ENCODE measurements around the gene SBF1.

DNA sequence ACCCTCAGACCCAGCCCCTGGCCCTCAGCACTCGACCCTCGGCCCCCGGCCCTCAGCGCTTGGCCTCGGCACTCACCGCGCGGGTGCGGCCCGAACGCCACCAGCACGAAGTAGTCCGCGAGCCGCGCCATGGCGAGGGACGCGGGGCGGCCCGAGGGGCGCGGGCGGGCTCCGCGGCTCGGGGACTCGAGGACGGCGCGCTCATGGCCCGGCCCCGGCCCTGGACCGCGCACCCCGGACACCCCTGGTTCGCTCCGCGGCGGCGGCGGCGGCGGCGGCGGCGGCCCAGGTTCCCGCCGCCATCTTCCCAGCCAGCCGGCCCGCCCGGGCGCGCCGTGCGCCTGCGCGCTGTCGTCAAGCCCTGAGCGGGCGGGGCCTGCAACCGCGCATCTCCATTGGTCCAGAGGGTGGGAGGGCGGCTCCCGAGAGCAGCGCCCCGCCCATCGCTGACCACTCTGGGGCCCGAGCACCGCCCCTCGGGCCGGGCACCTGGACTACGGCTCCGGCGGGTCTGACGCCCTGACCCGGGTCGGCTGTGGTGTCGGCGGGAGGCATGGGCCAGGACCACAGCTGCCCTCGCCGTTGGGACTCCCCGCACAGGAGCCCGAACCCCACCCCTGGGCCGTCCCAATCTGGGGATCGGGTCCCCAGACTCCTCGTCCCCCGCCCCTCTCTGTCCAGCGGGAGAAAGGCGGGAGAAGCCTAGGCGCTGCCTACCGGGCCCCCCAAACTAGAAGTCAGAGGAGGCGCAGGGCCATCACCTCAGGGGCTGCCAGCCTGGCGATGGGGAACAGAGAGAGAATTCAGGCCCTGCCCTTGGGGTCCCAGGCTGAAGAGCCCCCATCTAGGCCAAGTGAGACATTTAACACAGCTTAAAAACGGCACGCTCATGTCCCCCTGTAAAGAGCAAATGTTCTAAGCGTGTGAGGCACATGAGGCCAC lies at the start of gene SBF1:
- TF ChIP-seq, protein P1, sequence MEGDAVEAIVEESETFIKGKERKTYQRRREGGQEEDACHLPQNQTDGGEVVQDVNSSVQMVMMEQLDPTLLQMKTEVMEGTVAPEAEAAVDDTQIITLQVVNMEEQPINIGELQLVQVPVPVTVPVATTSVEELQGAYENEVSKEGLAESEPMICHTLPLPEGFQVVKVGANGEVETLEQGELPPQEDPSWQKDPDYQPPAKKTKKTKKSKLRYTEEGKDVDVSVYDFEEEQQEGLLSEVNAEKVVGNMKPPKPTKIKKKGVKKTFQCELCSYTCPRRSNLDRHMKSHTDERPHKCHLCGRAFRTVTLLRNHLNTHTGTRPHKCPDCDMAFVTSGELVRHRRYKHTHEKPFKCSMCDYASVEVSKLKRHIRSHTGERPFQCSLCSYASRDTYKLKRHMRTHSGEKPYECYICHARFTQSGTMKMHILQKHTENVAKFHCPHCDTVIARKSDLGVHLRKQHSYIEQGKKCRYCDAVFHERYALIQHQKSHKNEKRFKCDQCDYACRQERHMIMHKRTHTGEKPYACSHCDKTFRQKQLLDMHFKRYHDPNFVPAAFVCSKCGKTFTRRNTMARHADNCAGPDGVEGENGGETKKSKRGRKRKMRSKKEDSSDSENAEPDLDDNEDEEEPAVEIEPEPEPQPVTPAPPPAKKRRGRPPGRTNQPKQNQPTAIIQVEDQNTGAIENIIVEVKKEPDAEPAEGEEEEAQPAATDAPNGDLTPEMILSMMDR (IDR thresholded peaks at IDR 0.05; ENCODE audit: low read length): no peak
- TF ChIP-seq EZH2 (IDR thresholded peaks at IDR 0.05; ENCODE audit: borderline replicate concordance, low read length): no peak
